Upper lobe of left lung (tissue), 4 donors: ENCODE measurements around the gene GMDS.

ENCODE experiments used
- CTCF ChIP-seq, 6 experiments: fragments of 450-650 bp in 4 of 6; fragments of 200-600 bp in 2 of 6; sonication (generic) in 2 of 6; IDR thresholded peaks; one replicate each; pipeline ENCODE4 v1.5.1; 2016 to 2019; ENCODE audit warnings: antibody characterized with exemption in 6 of 6
- EP300 ChIP-seq, 4 donors: sonication (generic); formaldehyde crosslinking; IDR thresholded peaks; one replicate each; pipeline ENCODE4 v1.5.1; 2017; ENCODE audit warnings: antibody characterized with exemption in 4 of 4, control low read depth in 2 of 4

- TF ChIP-seq EP300 (IDR thresholded peaks at IDR 0.05) (no peak), CTCF (IDR thresholded peaks at IDR 0.05) (no peak)
These were observed 36.9 kb downstream of the GMDS start for GRCh38 chr6:2208468-2208867.
